ENCODE results near the gene PGLYRP3.
A peak's percentile ranks its signal among the peaks of the same experiment; 100 is the strongest.

Gene PGLYRP3, protein sequence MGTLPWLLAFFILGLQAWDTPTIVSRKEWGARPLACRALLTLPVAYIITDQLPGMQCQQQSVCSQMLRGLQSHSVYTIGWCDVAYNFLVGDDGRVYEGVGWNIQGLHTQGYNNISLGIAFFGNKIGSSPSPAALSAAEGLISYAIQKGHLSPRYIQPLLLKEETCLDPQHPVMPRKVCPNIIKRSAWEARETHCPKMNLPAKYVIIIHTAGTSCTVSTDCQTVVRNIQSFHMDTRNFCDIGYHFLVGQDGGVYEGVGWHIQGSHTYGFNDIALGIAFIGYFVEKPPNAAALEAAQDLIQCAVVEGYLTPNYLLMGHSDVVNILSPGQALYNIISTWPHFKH

DNA sequence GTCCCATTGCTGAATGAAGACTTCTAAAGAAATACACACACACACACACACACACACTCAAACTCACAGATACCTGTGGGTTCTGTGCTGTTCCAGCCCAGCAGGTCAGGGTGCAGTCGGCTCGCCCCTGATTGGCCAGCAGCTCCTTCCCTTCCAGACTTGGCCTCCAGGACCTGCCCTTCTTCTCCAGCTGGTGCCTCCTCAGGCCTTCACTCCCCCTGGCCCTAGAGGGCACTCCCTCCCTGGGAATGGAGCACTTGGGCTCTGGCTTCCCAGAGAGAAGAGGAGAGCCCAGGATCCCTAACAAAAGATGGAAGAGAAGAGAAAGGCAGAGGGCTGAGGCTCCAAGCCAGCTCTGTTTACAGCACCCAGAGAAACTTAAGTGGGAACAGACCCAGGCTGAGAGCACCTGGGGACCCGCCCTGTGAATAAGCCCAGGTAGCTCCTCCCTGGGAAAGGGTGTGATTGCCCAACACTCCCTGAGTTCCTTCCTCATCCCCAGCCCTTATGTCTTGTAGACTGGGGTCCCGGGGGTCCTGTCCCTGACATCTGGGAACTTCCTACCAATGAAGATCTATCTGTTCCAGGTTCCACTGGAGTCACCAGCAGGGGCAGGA lies at the start of gene PGLYRP3:
Gene PGLYRP3, minus strand, starts transcription at position 383 of the 617 bp plus-strand sequence. CDS start 2,287 bp downstream, outside the sequence.
- no peak for DNase-seq

DNA sequence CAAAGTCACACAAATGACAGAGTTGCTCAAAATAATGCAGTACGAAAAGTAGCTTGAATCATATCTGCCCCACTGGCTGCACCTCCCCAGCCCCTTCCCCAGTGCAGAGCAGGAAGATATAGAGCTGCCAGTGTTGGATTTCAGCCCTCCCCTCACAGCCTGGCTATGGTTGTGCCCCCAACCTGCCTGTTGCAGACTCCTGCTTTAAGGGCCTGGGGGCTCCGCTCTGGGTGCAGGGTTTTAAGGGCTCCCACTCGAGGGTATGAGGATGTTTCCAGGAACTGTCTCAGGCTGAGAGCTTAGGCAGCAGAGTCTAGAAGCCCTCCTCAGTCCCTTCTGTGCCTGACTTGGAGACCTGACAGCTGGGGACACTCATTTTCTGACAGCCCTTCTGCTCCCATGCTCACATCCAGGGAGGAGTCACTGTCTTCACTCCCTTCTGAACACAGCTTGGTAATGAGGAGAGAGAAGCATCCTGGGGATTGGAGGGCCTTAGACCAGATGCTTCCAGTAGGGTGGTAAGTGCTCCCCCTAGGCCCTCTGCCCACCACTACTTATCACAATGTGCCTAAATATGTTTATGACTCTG lies 49.5 kb upstream of the PGLYRP3 start:
- DNase-seq, result no peak

DNA sequence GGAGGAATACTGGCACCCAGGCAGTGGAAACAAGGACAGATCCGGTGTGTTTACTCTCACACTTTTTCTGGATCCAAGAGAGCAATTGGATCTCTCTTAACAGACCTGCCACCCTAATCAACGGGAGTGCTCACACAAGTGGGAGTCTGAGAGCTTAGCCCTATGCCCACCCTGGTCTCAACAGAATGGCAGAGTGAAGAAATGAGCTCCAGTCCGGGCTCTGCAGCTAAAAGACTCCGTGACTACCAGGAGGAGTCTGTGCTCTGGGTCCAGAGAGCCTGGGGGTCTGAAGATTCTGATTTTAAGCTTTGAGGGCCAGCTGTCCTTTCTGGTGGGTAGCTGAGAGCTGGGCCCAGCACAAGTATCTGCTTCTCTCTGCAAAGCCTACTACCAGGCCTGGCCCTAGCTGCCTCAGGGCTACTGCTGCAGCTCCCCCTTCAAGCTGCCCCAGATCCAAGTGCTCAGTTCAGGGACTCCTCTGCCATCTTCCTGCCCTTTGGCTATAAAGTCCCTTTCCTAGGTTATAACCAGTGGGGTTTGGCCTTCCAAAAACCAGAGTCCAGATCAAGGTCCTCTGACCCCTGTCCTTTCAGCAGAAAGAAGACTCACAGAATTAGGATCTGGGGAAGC lies 48.8 kb upstream of the PGLYRP3 start:
- DNase-seq, result no peak

DNA sequence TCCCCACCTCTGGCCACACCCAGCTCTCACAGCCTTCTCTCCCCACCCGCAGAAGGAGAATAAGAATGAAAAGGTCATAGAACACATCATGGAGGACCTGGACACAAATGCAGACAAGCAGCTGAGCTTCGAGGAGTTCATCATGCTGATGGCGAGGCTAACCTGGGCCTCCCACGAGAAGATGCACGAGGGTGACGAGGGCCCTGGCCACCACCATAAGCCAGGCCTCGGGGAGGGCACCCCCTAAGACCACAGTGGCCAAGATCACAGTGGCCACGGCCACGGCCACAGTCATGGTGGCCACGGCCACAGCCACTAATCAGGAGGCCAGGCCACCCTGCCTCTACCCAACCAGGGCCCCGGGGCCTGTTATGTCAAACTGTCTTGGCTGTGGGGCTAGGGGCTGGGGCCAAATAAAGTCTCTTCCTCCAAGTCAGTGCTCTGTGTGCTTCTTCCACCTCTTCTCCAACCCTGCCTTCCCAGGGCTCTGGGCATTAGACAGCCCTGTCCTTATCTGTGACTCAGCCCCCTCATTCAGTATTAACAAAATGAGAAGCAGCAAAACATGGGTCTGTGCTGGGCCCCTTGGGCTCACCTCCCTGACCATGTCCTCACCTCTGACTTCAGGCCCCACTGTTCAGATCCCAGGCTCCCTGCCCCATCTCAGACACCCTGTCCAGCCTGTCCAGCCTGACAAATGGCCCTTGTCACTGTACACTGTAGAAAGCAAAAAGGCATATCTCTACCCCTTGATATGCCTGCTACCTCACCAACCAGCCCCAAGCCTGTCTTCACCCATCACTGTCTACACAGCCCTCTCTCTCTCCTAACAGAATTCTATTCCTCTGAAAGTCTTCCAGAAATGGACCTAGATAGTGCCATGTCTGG lies 48.1 kb upstream of the PGLYRP3 start:
- DNase-seq, result no peak

DNA sequence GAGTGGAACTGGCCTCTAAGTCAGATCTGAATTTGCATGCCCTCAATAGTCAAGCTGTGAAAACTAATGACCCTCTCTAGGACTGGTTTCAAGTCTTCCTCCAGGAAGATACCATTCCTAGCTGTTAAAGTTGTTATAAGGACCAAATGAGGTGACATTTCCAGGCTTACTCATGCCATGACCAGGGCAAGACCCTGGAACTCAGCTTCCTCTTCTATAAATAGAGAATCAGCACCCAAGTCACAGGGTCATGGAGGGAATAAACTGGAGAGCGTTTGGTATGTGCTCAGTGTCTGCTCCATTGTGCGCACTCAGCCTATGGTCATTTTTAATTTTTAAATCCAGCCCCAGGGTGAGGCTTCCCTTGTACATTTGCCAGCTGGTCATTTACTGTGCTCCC lies 47.4 kb upstream of the PGLYRP3 start:
- DNase-seq, result no peak

DNA sequence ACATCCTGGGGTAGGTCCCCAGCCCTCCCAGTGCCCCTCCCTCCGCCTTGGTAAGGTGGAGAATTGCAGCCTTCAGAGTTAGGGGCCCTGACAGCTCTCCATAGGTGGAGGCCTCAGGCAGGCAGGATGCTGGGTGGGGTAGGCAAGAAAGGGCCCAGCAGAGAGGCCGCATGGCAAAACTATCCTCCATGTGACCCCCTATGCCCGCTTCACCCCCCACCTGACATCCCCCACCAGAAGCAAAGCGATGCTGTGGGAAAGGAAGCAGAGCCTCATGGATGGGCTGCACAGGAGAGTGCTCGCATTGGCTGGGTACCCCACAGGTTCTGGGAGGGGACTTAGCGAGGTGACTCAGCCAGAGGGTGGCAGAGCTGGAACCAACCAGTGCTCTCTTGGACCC lies 46.5 kb upstream of the PGLYRP3 start:
- DNase-seq, result no peak

DNA sequence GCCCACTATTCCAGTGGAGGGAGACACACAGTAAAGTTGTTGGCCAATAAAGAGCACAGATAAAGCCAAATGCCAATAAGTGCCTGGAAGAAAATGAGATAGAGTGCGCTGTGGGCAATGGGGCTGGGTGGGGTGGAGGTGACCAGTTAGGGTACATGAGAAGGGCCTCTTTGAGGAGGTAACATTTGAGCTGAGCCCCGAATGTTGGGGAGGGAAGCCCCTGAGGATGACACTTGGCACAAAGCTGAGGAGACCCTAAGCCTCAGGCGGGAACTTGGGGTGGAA lies 45.9 kb upstream of the PGLYRP3 start:
- DNase-seq, result no peak

DNA sequence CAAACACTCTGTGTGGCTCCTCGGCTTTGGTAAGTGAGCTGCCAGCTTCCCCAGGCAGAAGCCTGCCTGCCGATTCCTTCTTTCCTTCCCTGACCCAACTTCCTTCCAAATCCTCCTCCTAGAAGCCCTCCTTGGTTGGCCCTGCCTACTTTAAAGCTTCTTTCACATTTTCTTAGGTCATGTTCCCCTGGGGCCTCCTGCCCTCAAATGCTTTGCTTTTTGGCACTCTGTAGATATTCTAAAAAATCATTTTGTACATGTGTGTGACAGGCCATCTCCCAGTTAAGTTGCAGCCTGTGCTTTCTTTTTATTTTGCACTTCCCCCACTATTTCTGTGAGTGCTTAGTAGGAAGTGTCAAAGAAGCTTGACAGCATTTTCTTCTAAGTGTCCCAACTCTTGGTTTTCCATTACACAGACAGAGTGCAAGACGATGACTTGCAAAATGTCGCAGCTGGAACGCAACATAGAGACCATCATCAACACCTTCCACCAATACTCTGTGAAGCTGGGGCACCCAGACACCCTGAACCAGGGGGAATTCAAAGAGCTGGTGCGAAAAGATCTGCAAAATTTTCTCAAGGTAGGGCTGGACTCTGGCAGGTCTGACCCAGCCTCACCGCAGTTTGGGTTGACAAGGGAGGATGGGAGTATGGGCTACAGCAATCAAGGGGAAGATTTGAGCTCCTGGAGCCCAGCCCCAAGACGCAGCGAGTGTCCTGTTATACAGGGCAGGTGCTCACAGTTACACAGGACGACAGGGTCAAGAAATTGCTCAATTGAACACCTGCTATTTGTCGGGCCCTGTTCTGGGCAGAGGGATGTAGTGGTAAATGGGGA lies 45.3 kb upstream of the PGLYRP3 start, which contains the start of gene S100A9:
Gene S100A9, plus strand, starts transcription at position 2 of the 838 bp plus-strand sequence. Its CDS starts 430 bp downstream, at position 432.
- no peak for DNase-seq

DNA sequence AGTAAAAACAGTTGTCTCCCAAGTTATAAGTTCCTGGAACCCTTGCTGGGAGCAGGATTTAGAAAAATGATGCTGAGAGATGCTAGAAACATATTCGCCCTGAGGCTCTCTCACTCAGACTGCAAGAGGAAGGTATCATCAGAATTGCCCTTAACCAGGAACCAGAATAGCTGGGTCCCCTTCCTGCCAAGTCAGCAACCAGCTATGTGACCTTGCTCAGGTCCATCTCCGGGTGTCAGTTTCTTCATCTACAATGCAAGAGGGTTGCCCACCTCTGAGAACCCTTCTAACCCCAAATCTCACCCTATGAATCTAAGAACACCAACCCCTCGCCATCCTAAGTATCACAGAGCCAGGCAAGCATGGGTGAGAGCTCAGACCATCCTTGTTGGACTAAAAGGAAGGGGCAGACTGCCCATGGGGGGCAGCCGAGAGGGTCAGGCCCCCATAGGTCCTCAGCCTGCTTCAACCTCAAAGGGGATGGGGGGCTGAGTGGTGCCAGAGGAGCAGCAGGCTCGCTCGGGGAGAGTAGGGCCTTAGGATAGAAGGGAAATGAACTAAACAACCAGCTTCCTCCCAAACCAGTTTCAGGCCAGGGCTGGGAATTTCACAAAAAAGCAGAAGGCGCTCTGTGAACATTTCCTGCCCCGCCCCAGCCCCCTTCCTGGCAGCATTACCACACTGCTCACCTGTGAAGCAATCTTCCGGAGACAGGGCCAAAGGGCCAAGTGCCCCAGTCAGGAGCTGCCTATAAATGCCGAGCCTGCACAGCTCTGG lies 44.5 kb upstream of the PGLYRP3 start:
- no peak for DNase-seq

DNA sequence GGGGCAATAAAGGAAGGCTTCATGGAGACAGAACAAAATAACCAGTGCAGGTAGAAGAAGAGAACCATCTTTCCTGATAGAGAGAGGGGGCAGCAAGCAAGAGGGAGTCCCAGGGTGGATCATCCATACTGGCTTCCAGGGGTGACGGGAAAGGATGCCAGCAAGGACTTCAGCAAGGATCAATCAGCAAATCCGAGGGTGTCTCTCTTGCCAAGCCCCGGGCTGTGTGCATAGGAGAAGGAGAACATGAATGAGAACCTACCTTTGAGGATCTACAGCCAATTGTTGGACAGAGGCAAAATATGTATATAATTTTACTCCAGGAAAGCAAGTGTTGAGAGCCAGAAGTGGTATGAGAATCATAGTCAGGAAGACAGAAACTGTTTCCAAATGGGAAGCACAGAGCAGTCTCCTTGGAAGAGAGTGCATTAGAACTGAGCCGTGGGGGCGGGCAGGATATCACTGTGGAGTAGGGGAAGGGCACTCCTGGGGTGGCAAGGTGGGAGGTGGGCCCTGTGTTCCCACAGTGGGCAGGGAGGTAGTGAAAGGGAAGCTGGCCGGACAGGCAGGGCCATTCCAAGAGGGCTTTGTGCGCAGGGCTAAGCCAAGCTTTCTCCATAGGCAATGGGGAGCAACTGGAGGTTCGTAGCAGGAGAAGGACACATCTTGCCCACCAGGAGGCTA lies 43.8 kb upstream of the PGLYRP3 start:
- no peak for DNase-seq

DNA sequence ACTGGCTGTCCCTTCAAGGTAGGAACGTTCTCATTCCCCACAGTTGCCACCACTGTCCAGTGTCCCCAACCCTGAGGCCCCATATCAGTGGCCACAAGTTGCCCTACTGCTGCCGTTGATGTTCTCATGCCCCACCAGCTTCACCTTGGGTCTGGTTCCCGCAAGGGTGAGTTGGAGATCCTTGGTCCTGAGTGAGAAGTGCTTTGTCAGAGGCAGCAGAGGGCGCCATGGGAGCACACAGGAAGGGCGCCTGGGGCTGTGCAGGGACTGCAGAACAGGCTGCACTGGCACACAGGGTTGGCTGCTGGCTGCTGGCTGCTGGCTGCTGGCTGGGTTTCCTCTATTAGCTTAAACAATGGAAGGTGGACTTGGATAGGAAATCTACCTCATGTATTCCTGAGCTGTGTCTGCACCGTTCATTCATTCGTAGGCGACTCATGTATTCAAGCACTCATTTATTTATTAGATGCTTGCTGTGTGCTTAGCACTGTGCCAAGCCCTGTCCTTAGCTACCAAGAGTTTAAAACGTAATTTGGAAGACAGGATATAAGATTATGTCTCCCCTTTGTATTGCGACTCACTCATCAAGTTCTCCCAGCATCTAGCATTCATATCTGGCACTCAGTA lies 42.8 kb upstream of the PGLYRP3 start:
- DNase-seq, result no peak

DNA sequence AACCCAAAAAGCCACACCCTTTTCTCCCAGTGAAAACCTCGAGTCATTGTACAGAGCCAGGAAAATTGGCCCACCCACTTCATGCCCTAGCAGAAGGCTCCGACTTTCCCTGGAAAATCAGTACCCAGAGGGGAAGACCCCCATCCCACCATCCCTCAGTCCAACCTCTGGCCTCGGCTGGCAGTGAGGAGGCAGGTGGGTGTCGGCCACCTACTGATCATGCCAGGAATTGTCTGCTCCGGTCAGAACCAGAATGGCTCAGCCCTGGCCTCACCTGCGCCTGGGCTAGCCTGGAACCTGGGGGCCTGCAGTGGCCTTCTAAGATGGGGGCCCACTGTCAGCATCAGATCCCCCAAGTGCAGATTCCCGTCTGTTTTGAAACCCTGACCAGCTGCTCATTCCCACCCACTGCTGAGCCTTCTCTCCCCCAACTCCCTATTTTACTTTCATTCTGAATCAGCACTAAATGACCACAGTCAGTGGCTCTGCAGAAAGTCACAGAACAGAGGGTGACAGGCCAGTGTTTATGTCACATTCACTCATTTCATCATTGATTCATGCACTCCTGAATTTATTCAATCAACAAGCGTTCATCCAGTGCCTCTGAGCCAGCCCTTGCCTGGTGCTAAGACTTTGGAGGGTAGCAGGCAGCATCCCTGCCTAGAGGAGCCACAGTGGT lies 41.9 kb upstream of the PGLYRP3 start:
- no peak for DNase-seq

DNA sequence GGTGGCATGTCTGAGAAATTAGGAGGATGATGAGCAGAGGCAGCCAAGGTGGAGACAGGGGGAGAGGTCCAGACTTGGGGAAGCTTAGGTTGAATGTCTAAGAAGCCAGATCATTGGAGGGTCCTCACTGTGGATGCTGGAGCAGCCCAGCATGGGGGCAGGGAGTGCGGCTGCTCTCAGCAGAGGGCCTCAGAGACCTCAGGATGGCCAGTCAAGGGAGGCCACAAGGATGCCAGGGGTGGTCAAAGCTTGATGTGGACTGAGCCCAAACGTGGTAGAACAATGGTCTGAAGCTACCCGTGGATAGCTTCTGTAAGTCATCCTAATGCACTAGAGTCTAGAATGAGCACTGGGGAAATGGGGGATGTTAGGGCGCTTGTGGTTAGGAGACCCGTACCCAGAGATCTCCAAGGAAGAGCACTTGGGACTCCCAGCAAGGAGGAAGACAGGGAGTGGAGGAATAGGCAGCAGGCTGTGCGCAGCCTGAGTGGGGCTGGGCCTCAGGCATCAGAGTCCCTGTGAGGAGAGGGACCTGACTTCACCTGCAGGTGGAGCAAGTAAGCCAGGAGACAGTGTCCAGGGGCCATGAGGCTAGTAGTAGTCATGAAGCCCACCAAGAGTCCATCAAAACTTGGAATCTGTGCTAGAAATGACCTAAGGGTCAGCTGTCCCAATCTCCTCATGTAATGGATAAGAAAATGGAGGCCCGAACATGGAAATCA lies 40.6 kb upstream of the PGLYRP3 start:
- DNase-seq, result no peak

DNA sequence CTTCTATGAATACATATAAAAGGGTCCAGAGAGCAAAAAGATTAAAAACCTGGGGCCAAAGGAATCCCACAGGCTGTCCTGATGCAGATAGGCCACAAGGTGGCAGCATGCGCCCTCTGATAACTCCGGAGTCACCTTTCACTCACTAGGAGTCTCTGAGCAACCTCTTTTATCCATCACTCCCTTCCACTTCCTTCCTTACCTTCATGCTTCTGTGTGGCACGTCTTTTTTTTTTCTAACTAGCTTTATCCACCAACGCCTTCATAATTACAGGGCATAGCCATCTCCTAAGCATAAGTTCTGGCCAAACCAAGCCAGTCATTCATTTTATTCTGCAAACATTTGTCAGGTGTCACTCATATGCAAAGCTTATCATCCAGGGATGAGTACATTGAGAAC lies 39.8 kb upstream of the PGLYRP3 start:
- DNase-seq, result peak in 3 of 4 experiments; percentile 7 to 33 (median 12)

DNA sequence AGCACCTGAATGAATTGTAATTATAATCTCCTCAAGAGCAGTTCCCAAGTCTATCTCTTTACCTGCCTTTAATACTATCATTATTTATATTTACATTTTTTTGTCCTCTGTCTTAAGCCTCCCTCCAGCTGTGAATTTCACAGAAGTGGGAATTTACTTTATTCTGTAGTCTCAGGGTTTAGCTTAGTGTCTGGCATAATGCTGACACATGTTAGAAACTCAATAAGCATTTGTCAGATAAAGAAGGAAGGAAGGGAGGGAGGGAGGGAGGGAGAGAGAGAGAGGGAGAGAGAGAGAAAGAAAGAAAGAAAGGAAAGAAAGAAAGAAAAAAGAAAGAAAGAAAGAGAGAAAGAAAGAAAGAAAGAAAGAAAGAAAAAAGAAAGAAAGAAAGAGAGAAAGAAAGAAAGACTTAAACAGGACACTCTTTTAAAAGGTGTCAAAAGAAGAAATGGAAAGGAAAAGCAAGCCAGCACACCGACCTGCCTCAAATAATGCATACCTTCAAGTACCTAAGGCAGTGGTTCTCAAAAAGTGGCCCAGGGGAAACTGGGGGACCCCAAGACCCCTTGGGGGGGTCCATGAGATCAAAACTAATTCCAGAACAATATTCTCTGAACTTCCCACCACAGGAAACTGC lies 37.7 kb upstream of the PGLYRP3 start:
- DNase-seq, result no peak

DNA sequence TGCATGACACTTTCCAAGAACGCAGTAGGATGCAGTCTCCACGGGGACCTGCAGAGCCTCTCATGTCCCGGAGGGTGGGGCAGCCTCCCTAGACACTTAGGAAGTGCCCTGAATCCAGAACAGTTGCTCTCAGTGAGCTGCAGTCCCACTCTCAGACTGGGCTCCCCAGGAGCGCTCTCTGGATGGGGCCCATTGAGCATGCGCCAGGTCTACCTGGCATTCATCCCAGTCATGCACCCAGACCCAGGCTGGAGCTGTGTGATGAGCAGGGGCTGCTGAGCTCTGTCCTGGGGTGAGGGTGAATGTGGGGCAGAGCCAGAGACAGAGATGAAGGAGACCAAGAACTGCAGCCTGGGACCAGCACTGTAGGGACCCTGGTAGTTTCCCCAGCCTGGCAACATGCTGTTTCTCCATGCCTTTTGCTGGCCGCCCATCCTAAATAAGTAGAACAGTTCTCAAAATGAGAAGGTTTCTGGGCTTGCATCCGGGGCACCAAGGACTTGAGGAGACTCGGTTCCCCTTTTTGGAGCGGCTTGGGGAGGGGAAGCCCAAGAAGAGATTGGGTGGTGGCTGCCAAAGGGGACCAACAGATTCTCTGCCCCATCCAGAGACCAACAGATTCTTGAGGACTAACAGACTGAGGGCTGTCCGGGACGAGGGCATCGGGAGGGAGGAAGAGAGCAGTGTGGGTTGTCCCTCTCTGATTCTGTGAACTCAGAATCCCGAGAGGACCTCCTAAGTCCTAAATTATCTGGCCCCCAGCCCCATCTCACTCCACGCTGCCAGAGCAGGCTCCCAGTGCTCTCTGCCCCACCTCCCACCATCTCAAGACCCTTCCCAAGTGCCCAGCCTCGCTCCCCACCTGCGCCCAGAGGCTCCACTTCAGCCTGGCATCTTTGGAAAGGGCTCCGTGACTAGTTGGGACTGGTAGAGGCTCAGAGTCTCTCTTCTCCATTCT lies 36.9 kb upstream of the PGLYRP3 start:
- no peak for DNase-seq

Data from activated CD4-positive, CD25-positive, alpha-beta regulatory T cell (primary cell).